H1 (cell line): Measurements from ENCODE around the gene ZNF366. TPM values are rescaled to one million over a fixed set of nuclear protein-coding genes. Genes with fewer than 3 reads are reported as not detected.

Experiments used
- CTCF ChIA-PET: fragments of 300-600 bp; sonication (Branson Sonifier 250); formaldehyde crosslinking; loops from one replicate; lab custom pipeline; 2021; ENCODE audit not compliant: partially characterized antibody; lab: Charles Lee
- POLR2A ChIA-PET: fragments of 300-600 bp; sonication (Branson Sonifier 250); formaldehyde crosslinking; loops from one replicate; lab custom pipeline; 2021; ENCODE audit warnings: inconsistent platforms; ENCODE audit not compliant: partially characterized antibody; lab: Charles Lee
- DNase-seq, 2 experiments: peaks; one replicate each; pipeline versions ENCODE4 v3.0.0 to v3.0.0-alpha.2; 2010 to 2022; ENCODE audit warnings: low spot score in 2 of 2, low read depth in 1 of 2, mixed read lengths in 1 of 2
- FAIRE-seq: peaks from 2 replicates; lab custom pipeline; 2011; peaks lifted over from hg19 to GRCh38; lab: Jason Lieb, UNC
- H2AFZ ChIP-seq: 2 replicates; pipeline ENCODE4 v1.8.1; 2012; ENCODE audit warnings: low read length, inconsistent platforms
- H2AK5ac ChIP-seq: 2 replicates; pipeline ENCODE4 v1.6.1; 2013; ENCODE audit warnings: low read depth, low read length
- H2BK120ac ChIP-seq: replicated peaks from 2 replicates; pipeline ENCODE3; 2013; ENCODE audit warnings: low read depth, low read length, inconsistent platforms
- H2BK12ac ChIP-seq: 2 replicates; pipeline ENCODE4 v1.6.1; 2013; ENCODE audit warnings: low read depth, low read length
- H2BK15ac ChIP-seq: 2 replicates; pipeline ENCODE4 v1.6.1; 2013; ENCODE audit warnings: low read length
- H2BK20ac ChIP-seq: 2 replicates; pipeline ENCODE4 v1.6.1; 2013; ENCODE audit warnings: low read length
- H2BK5ac ChIP-seq: 2 replicates; pipeline ENCODE4 v1.6.1; 2013; ENCODE audit warnings: low read depth, low read length
- H3K14ac ChIP-seq: 2 replicates; pipeline ENCODE4 v1.6.1; 2013; ENCODE audit warnings: inconsistent platforms; ENCODE audit not compliant: insufficient read length
- H3K18ac ChIP-seq: 2 replicates; pipeline ENCODE4 v1.6.1; 2013; ENCODE audit warnings: low read length; ENCODE audit errors: extremely low read depth
- H3K23ac ChIP-seq: 2 replicates; pipeline ENCODE4 v1.6.1; 2013; ENCODE audit warnings: inconsistent platforms; ENCODE audit not compliant: insufficient read length
- H3K23me2 ChIP-seq: 2 replicates; pipeline ENCODE4 v1.6.1; 2013; ENCODE audit warnings: low read depth, low read length
- H3K27ac ChIP-seq: 2 replicates; pipeline ENCODE4 v1.6.1; 2011; ENCODE audit warnings: low read depth, low read length, inconsistent platforms
- H3K27me3 ChIP-seq, 4 experiments: replicated peaks in 1 of 4; 1 replicate in 1 of 4; 2 replicates in 3 of 4; pipeline versions ENCODE4 v1.6.1 to v1.8.1; 2011 to 2013; ENCODE audit warnings: low read length in 3 of 4, mild to moderate bottlenecking in 3 of 4, inconsistent platforms in 2 of 4, mixed read lengths in 2 of 4, moderate library complexity in 1 of 4; ENCODE audit not compliant: control insufficient read depth in 3 of 4, insufficient read depth in 3 of 4; ENCODE audit errors: extremely low read depth in 1 of 4
- H3K36me3 ChIP-seq, 4 experiments: 2 replicates each; pipeline versions ENCODE4 v1.6.1 to v1.8.1; 2011 to 2013; ENCODE audit warnings: mild to moderate bottlenecking in 4 of 4, low read length in 3 of 4, moderate library complexity in 2 of 4, control low read depth in 1 of 4, inconsistent platforms in 1 of 4; ENCODE audit not compliant: insufficient read depth in 4 of 4, control insufficient read depth in 2 of 4
- H3K4ac ChIP-seq: replicated peaks from 2 replicates; pipeline ENCODE3; 2013; ENCODE audit warnings: low read length, low read depth, mixed read lengths, inconsistent platforms; ENCODE audit not compliant: insufficient read length
- H3K4me1 ChIP-seq, 4 experiments: replicated peaks in 1 of 4; 1 replicate in 1 of 4; 2 replicates in 3 of 4; pipeline versions ENCODE4 v1.6.1 to v1.8.1; 2011 to 2013; ENCODE audit warnings: low read length in 3 of 4, inconsistent platforms in 2 of 4, mixed read lengths in 1 of 4; ENCODE audit not compliant: insufficient read depth in 4 of 4, control insufficient read depth in 3 of 4
- H3K4me2 ChIP-seq, 2 experiments: 2 replicates each; pipeline versions ENCODE4 v1.6.1 to v1.8.1; 2011 to 2013; ENCODE audit warnings: low read depth in 2 of 2, low read length in 2 of 2, control low read depth in 1 of 2, inconsistent platforms in 1 of 2, mild to moderate bottlenecking in 1 of 2; ENCODE audit not compliant: insufficient read depth in 1 of 2
- H3K4me3 ChIP-seq, 4 experiments: fragments of 200-600, 300-600 bp in 1 of 4; sonication (generic), shearing (Covaris generic), sonication (Bioruptor Twin) in 1 of 4; 2 replicates each; pipeline versions ENCODE4 v1.5.1 to v1.8.1; 2011 to 2016; ENCODE audit warnings: low read length in 4 of 4, low read depth in 3 of 4, control low read depth in 2 of 4, inconsistent platforms in 2 of 4, mild to moderate bottlenecking in 2 of 4, mixed read lengths in 1 of 4, moderate library complexity in 1 of 4; ENCODE audit not compliant: insufficient read depth in 2 of 4; ENCODE audit errors: extremely low read depth in 1 of 4
- H3K56ac ChIP-seq: replicated peaks from 2 replicates; pipeline ENCODE3; 2013; ENCODE audit warnings: low read depth, mild to moderate bottlenecking, mixed read lengths, low read length, inconsistent platforms; ENCODE audit not compliant: insufficient read length
- H3K79me1 ChIP-seq: 2 replicates; pipeline ENCODE4 v1.6.1; 2013; ENCODE audit warnings: low read depth, low read length, control low read depth
- H3K79me2 ChIP-seq, 2 experiments: 2 replicates each; pipeline versions ENCODE4 v1.6.1 to v1.8.1; 2012 to 2013; ENCODE audit warnings: low read length in 2 of 2, mild to moderate bottlenecking in 2 of 2, inconsistent platforms in 1 of 2; ENCODE audit not compliant: insufficient read depth in 2 of 2, control insufficient read depth in 1 of 2
- H3K9ac ChIP-seq, 4 experiments: replicated peaks in 1 of 4; 1 replicate in 1 of 4; 2 replicates in 3 of 4; pipeline versions ENCODE4 v1.6.1 to v1.8.1; 2011 to 2013; ENCODE audit warnings: low read depth in 3 of 4, low read length in 3 of 4, control low read depth in 2 of 4, mild to moderate bottlenecking in 2 of 4, moderate library complexity in 2 of 4, inconsistent platforms in 1 of 4; ENCODE audit errors: extremely low read depth in 1 of 4
- H3K9me3 ChIP-seq, 2 experiments: 2 replicates each; pipeline versions ENCODE4 v1.6.1 to v1.8.1; 2012 to 2013; ENCODE audit warnings: mild to moderate bottlenecking in 2 of 2, moderate library complexity in 2 of 2, control low read depth in 1 of 2, inconsistent platforms in 1 of 2, low read depth in 1 of 2, low read length in 1 of 2, mixed read lengths in 1 of 2; ENCODE audit not compliant: insufficient read depth in 2 of 2
- H4K20me1 ChIP-seq, 2 experiments: replicated peaks in 1 of 2; 2 replicates each; pipeline versions ENCODE3 to v1.8.1; 2011 to 2013; ENCODE audit warnings: inconsistent platforms in 2 of 2, low read length in 2 of 2, mild to moderate bottlenecking in 1 of 2; ENCODE audit not compliant: insufficient read depth in 2 of 2, control insufficient read depth in 1 of 2
- H4K5ac ChIP-seq: 2 replicates; pipeline ENCODE4 v1.6.1; 2013; ENCODE audit warnings: low read length, low read depth, mixed read lengths, inconsistent platforms; ENCODE audit not compliant: insufficient read length
- H4K8ac ChIP-seq: 2 replicates; pipeline ENCODE4 v1.8.0; 2013; ENCODE audit warnings: mild to moderate bottlenecking, moderate library complexity, low read length, inconsistent platforms; ENCODE audit not compliant: insufficient read depth; ENCODE audit errors: extremely low read depth
- H4K91ac ChIP-seq: replicated peaks from 2 replicates; pipeline ENCODE3; 2013; ENCODE audit warnings: low read length, mixed read lengths, inconsistent platforms; ENCODE audit not compliant: insufficient read length
- KDM4A ChIP-seq: IDR thresholded peaks from one replicate; pipeline ENCODE4 v1.7.1; 2012; ENCODE audit warnings: low read depth, mild to moderate bottlenecking, moderate library complexity, low read length, inconsistent platforms; ENCODE audit not compliant: severe bottlenecking
- PHF8 ChIP-seq: fragments of 200-600 bp; sonication (generic); conservative IDR thresholded peaks from 2 replicates; pipeline ENCODE4 v1.7.1; 2012; ENCODE audit warnings: low read depth, mild to moderate bottlenecking, inconsistent platforms, low read length, moderate library complexity
- USF2 ChIP-seq: IDR thresholded peaks from 2 replicates; pipeline ENCODE4 v1.6.1; 2011; ENCODE audit warnings: low read length, improper control_type of control experiment
- WGBS, 2 experiments: shearing (Covaris generic) in 1 of 2; methylation state at CpG; one replicate each; pipeline versions ENCODE4 v1.1.6 to v1.1.7; 2013 to 2015; ENCODE audit warnings: low lambda C conversion rate in 2 of 2, mixed read lengths in 2 of 2, inconsistent platforms in 1 of 2, low coverage in 1 of 2, missing lambda C conversion rate in 1 of 2; ENCODE audit not compliant: insufficient replicate concordance in 2 of 2, insufficient coverage in 1 of 2, insufficient read length in 1 of 2; ENCODE audit errors: extremely low coverage in 1 of 2, missing lambda C conversion rate in 1 of 2; 5-methylcytosine and 5-hydroxymethylcytosine counted together
- polyA plus RNA-seq, 7 experiments: library from polyadenylated mRNA; depleted of rRNA in 3 of 7; stranded (reverse) in 5 of 7; unstranded in 2 of 7; fragments of >200 nt in 5 of 7; fragments of 200-250 nt in 2 of 7; gene quantifications; 1 replicate in 5 of 7; 2 replicates in 1 of 7; 4 replicates in 1 of 7; pipeline versions ENCODE4 v1.2.1 to v1.2.3, GENCODE V29; 2011 to 2013; ENCODE audit warnings: missing spikeins in 2 of 7, mixed read lengths in 2 of 7
- total RNA-seq: library from RNA; stranded (reverse); fragmentation: NEBNext Ultra II Directional; extraction: Animal tissue kit (Norgen Biotek cat#: 25700); gene quantifications from 2 replicates; pipeline ENCODE4 v1.2.1, GENCODE V29; 2021

Gene ZNF366
- total and polyA plus RNA-seq, 2 of the 8 experiments (the other 6 are each of a cell fraction or from before 2014, with no cell fraction given): not detected

DNA sequence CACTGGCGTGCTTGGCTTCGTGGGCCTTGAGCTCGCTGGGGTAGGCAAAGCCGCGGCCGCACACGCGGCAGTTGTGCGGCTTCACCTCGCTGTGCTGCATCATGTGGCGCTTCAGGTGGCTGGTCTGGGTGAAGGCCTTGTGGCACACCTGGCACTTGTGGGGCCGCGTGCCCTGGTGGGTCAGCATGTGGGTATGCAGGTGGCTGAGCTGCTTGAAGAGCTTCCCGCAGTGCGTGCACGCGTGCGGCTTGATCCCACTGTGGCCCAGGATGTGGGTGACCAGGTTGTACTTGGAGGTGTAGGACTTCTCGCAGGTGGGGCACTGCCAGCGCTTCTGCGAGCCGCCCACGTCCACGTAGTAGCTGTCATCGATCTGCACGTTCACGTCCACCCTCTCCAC lies 46.8 kb downstream of the ZNF366 start:
- no peak overlapping the region for H3K56ac ChIP-seq
- no peak overlapping the region for H4K91ac ChIP-seq
- H2BK15ac ChIP-seq: no peak overlapping the region
- H4K8ac ChIP-seq: no peak overlapping the region; the same call in 1 of the 2 replicates
- no peaks in the 10 kb centered on the region for H4K20me1 ChIP-seq
- no peak overlapping the region for H2AFZ ChIP-seq
- H3K14ac ChIP-seq: no peak overlapping the region
- ChIA-PET POLR2A (no interaction called here), CTCF (no interaction called here)
- H3K27me3 ChIP-seq: no peaks in the 10 kb centered on the region
- H3K9me3 ChIP-seq: no peaks in the 10 kb centered on the region
- H4K5ac ChIP-seq: no peak overlapping the region
- no peak overlapping the region for H3K4me3 ChIP-seq
- TF ChIP-seq KDM4A (no peak), USF2 (no peak), PHF8 (no peak)
- no peak overlapping the region for H2AK5ac ChIP-seq
- no peak overlapping the region for H3K4me2 ChIP-seq
- H3K4me1 ChIP-seq: no peaks in the 10 kb centered on the region
- no peak overlapping the region for H3K23ac ChIP-seq
- DNase-seq: no peak
- H3K27ac ChIP-seq: no peak overlapping the region
- no peak for FAIRE-seq
- no peak overlapping the region for H2BK120ac ChIP-seq
- no peak overlapping the region for H2BK12ac ChIP-seq
- H3K36me3 ChIP-seq: no peaks in the 10 kb centered on the region
- no peak overlapping the region for H3K18ac ChIP-seq
- H3K79me2 ChIP-seq: no peaks in the 10 kb centered on the region
- no peak overlapping the region for H3K9ac ChIP-seq
- H2BK5ac ChIP-seq: no peak overlapping the region
- WGBS, 2 experiments: 95% methylated on average over 16 of the region's 27 CpGs; no CpG with 5 or more reads in 1 of the 2 experiments
- no peak overlapping the region for H2BK20ac ChIP-seq
- H3K79me1 ChIP-seq: no peaks in the 10 kb centered on the region
- no peaks in the 10 kb centered on the region for H3K23me2 ChIP-seq
- H3K4ac ChIP-seq: no peak overlapping the region
